Prostate gland (tissue), 2 donors: ENCODE results near the gene CD46.

Source experiments
- POLR2A ChIP-seq: fragments of 450-650 bp; IDR thresholded peaks from one replicate; pipeline ENCODE4 v1.6.1; 2016; ENCODE audit warnings: antibody characterized with exemption, mild to moderate bottlenecking
- POLR2AphosphoS5 ChIP-seq: sonication (generic); formaldehyde crosslinking; IDR thresholded peaks from one replicate; pipeline ENCODE4 v1.6.1; 2017; ENCODE audit warnings: antibody characterized with exemption
- TF ChIP-seq, protein P1 (sequence below), 4 experiments: fragments of 200-600 bp in 2 of 4; fragments of 450-650 bp in 2 of 4; sonication (generic) in 2 of 4; IDR thresholded peaks; 1 replicate in 3 of 4; 2 replicates in 1 of 4; pipeline ENCODE4 v1.5.1; 2016 to 2019; ENCODE audit warnings: antibody characterized with exemption in 4 of 4, mild to moderate bottlenecking in 2 of 4, moderate library complexity in 2 of 4

DNA sequence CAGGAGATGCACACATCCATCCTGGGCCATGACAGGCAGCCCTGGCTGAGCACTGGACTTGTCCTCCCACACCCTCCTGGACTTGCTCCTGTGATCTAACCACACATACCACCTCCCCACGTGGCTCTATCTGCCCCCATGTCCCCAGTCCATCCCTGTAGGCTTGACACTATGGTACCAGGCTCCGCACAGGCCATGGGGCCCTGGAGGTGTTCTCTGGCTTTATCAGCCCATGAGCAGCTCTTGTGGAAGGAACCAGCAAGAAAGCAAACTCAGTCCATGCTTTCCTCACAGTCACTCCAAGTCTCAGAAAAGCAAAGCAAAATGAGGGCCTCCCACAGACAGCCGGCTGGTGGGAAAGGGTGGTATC, 61.6 kb downstream of the CD46 start:
- TF ChIP-seq, protein P1, sequence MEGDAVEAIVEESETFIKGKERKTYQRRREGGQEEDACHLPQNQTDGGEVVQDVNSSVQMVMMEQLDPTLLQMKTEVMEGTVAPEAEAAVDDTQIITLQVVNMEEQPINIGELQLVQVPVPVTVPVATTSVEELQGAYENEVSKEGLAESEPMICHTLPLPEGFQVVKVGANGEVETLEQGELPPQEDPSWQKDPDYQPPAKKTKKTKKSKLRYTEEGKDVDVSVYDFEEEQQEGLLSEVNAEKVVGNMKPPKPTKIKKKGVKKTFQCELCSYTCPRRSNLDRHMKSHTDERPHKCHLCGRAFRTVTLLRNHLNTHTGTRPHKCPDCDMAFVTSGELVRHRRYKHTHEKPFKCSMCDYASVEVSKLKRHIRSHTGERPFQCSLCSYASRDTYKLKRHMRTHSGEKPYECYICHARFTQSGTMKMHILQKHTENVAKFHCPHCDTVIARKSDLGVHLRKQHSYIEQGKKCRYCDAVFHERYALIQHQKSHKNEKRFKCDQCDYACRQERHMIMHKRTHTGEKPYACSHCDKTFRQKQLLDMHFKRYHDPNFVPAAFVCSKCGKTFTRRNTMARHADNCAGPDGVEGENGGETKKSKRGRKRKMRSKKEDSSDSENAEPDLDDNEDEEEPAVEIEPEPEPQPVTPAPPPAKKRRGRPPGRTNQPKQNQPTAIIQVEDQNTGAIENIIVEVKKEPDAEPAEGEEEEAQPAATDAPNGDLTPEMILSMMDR (IDR thresholded peaks at IDR 0.05), result no peak
- TF ChIP-seq POLR2A, result no peak
- no peak for TF ChIP-seq POLR2AphosphoS5
